ENCODE measurements around the gene SULF2.

SULF2 gene

DNA sequence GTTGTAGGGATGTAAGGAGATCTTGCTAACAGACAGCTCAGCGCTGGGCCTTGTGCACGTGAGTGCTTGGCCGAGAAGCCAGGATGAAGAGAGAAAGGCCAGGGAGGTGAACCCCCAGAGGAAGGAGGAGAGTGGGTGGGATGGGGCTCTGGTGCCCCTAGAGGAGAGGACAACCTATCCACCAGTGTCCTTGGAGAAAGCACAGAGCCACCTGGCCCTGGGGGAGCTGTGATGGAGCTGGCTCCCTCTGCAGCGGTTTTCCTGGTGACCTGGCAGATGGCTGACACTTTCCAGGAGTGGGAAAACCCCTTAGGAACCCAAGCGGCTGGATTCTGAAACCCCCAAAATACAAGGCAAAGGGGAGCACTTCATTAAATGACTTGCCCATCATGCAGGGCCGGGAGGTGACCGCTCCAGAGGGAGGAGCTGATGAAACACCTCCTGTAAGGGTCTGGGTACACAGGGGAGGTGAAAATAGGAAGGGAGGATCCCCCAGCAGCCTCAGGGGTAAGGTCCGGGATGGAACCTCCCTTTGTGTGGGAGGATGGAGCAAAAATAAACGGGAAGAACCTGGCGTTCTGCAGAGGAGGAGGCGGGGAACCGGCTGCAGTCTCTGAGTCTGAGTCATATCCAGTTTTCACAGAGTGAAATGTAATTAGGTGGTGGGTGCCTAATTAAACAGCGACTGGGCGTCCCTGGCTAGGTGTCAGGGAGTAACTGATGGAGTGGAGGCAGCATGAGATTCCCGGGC lies 80.4 kb downstream of the SULF2 start:
- H3K27me3 ChIP-seq (ENCODE audit: control insufficient read depth in 5 of 5, insufficient read depth in 4 of 5, low read length in 5 of 5), result peaks cover 0 to 4% (median 0%) of the 10 kb centered on the region in 5 donors
- no peaks in the 10 kb centered on the region for H3K9me3 ChIP-seq (ENCODE audit: control insufficient read depth in 5 of 5, low read length in 5 of 5)
- no peak overlapping the region for H3K4me3 ChIP-seq (ENCODE audit: low read depth in 1 of 5, low read length in 5 of 5)
- H3K9ac ChIP-seq (ENCODE audit: low read length in 5 of 5), result no peak overlapping the region
- peaks cover 0 to 6% (median 0%) of the 10 kb centered on the region in 5 donors for H3K36me3 ChIP-seq (ENCODE audit: control insufficient read depth in 5 of 5, insufficient read depth in 5 of 5, low read length in 5 of 5)
- H3K27ac ChIP-seq (ENCODE audit: low read depth, low read length), result no peak overlapping the region
- H3K4me1 ChIP-seq (ENCODE audit: control insufficient read depth in 5 of 5, insufficient read depth in 5 of 5, low read length in 5 of 5), result peaks cover 1 to 28% (median 15%) of the 10 kb centered on the region in 5 donors

DNA sequence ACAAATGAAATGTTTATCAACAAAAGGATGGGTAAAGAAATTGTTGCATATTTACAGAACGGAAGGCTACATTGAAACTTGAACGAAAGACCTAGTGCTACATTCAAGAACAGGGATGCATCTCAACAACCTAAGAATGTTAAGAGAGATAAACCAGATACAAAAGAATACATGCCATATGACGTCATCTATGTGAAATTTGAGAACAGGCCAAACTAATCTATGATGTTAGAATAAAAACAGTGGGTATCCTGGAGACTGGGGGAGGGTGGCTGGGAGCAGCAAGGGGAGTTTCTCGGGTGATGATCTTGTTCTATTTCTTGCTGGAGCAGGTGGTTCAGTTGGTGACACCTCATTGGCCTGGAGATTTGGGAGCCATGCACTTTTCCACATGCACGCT lies 81.5 kb downstream of the SULF2 start:
- no peak overlapping the region for H3K4me3 ChIP-seq (ENCODE audit: low read depth in 1 of 5, low read length in 5 of 5)
- H3K36me3 ChIP-seq (ENCODE audit: control insufficient read depth in 5 of 5, insufficient read depth in 5 of 5, low read length in 5 of 5), result peaks cover 0 to 6% (median 0%) of the 10 kb centered on the region in 5 donors
- H3K27me3 ChIP-seq (ENCODE audit: control insufficient read depth in 5 of 5, insufficient read depth in 4 of 5, low read length in 5 of 5), result peaks cover 0 to 4% (median 0%) of the 10 kb centered on the region in 5 donors
- no peak overlapping the region for H3K9ac ChIP-seq (ENCODE audit: low read length in 5 of 5)
- H3K9me3 ChIP-seq (ENCODE audit: control insufficient read depth in 5 of 5, low read length in 5 of 5), result no peaks in the 10 kb centered on the region
- peaks cover 1 to 24% (median 15%) of the 10 kb centered on the region in 5 donors for H3K4me1 ChIP-seq (ENCODE audit: control insufficient read depth in 5 of 5, insufficient read depth in 5 of 5, low read length in 5 of 5)
- no peak overlapping the region for H3K27ac ChIP-seq (ENCODE audit: low read depth, low read length)

DNA sequence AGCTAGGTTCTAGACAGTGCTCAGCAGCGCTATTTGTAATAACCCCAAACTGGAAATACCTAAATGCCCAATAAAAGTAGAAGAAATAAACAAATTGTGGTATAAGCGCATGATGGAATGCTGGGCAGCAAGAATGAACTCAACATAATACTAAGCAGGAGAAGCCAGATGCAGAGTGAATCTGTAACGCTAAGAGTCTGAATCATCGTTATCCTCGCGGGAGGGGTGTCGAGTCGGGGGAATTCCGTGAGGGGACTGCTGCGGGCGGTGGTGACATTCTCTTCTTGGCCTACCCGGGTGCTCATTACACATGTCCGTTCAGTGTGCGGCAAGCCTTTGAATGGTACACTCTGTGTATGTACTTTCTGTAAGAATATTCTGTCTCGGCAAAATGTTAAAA lies 83.7 kb downstream of the SULF2 start:
- Histone ChIP-seq H3K9me3 (ENCODE audit: control insufficient read depth in 5 of 5, low read length in 5 of 5) (no peaks in the 10 kb centered on the region), H3K27ac (ENCODE audit: low read depth, low read length) (no peak overlapping the region), H3K4me3 (ENCODE audit: low read depth in 1 of 5, low read length in 5 of 5) (no peak overlapping the region), H3K9ac (ENCODE audit: low read length in 5 of 5) (no peak overlapping the region), H3K27me3 (ENCODE audit: control insufficient read depth in 5 of 5, insufficient read depth in 4 of 5, low read length in 5 of 5) (no peaks in the 10 kb centered on the region), H3K36me3 (ENCODE audit: control insufficient read depth in 5 of 5, insufficient read depth in 5 of 5, low read length in 5 of 5) (peaks cover 0 to 6% (median 0%) of the 10 kb centered on the region in 5 donors), H3K4me1 (ENCODE audit: control insufficient read depth in 5 of 5, insufficient read depth in 5 of 5, low read length in 5 of 5) (peaks cover 0 to 17% (median 12%) of the 10 kb centered on the region in 5 donors)

DNA sequence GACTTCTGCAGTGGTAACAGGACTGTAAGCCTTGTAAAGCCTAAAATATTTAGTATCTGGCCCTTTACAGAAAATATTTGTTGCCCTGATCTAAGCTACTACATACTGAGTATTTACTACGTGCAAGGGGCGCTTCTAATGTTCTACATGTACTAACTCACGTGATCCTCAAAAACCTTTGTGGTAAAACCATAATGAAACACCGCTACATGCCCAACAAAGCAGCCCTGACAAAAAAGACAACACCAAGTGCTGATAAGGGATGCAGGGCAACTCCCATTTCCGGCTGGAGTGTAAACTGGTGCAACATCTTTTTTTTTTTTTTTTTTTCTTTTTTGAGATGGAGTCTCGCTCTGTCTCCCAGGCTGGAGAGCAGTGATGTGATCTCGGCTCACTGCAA lies 85.0 kb downstream of the SULF2 start:
- peaks cover 0 to 6% (median 0%) of the 10 kb centered on the region in 5 donors for H3K36me3 ChIP-seq (ENCODE audit: control insufficient read depth in 5 of 5, insufficient read depth in 5 of 5, low read length in 5 of 5)
- H3K4me1 ChIP-seq (ENCODE audit: control insufficient read depth in 5 of 5, insufficient read depth in 5 of 5, low read length in 5 of 5), result peaks cover 0 to 9% (median 6%) of the 10 kb centered on the region in 5 donors
- H3K9ac ChIP-seq (ENCODE audit: low read length in 5 of 5), result no peak overlapping the region
- no peak overlapping the region for H3K27ac ChIP-seq (ENCODE audit: low read depth, low read length)
- H3K4me3 ChIP-seq (ENCODE audit: low read depth in 1 of 5, low read length in 5 of 5), result no peak overlapping the region
- H3K27me3 ChIP-seq (ENCODE audit: control insufficient read depth in 5 of 5, insufficient read depth in 4 of 5, low read length in 5 of 5), result no peaks in the 10 kb centered on the region
- no peaks in the 10 kb centered on the region for H3K9me3 ChIP-seq (ENCODE audit: control insufficient read depth in 5 of 5, low read length in 5 of 5)

DNA sequence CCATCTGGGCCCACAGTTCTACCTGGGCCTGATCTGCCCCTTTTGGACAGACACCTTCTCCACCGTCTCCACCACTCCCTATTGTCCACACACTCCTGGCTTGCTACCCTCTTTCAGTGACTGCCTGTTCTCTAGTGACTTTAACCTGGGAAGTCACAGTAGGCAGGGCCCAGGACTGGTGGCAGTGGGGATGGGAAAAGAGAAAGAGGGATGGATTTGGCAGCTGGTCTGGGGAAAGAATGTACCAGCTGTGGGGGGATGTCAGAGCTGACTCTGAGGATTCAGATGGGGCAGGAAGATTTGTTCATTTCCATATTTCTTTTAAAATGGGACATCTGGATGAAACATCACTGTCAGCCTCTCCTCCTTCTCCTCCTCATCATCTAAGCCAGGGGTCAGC lies 85.5 kb downstream of the SULF2 start:
- Histone ChIP-seq H3K4me1 (ENCODE audit: control insufficient read depth in 5 of 5, insufficient read depth in 5 of 5, low read length in 5 of 5) (peaks cover 0 to 3% (median 1%) of the 10 kb centered on the region in 5 donors), H3K27ac (ENCODE audit: low read depth, low read length) (no peak overlapping the region), H3K36me3 (ENCODE audit: control insufficient read depth in 5 of 5, insufficient read depth in 5 of 5, low read length in 5 of 5) (peaks cover 0 to 6% (median 0%) of the 10 kb centered on the region in 5 donors), H3K4me3 (ENCODE audit: low read depth in 1 of 5, low read length in 5 of 5) (no peak overlapping the region), H3K9me3 (ENCODE audit: control insufficient read depth in 5 of 5, low read length in 5 of 5) (no peaks in the 10 kb centered on the region), H3K27me3 (ENCODE audit: control insufficient read depth in 5 of 5, insufficient read depth in 4 of 5, low read length in 5 of 5) (no peaks in the 10 kb centered on the region), H3K9ac (ENCODE audit: low read length in 5 of 5) (no peak overlapping the region)

DNA sequence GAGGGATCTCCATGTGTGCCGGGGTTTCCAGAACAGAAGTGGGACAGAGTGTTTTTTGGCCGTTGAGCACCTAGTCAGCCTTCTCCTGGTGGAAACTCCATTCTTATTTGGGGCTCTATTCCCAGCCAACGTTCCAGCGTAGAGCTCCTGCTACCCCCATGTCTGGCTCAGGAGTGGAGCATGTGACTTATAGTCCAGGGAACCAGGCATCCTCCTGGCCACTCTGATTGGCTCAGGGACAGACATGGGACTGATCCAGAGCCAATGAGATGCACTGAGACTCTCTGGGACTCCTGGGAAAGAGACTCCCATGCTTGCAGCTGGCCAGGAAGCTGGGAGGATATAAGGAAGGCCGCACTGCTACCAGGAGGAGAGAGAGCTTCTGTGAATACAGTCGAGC lies 87.1 kb downstream of the SULF2 start:
- no peak overlapping the region for H3K4me3 ChIP-seq (ENCODE audit: low read depth in 1 of 5, low read length in 5 of 5)
- peaks cover 0 to 5% (median 4%) of the 10 kb centered on the region in 5 donors for H3K9me3 ChIP-seq (ENCODE audit: control insufficient read depth in 5 of 5, low read length in 5 of 5)

DNA sequence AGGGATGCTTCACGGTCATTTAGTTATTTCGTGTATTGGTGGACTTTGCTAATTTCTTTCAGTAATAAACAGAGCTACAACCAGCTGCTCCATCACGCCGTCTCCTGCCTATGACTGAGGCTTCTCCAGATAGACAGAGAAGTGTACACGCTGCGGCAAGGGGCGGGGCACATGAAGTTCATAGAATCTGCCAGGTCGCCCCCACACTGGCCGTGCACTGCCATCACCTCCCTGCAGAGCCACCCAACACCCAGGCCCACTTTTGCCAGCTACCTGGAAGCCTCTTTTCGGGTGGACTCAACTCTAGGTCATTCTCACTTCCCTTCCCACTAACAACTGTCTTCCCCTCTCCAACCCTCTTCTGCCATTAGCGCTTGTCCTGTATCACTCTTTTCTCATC lies 88.4 kb downstream of the SULF2 start:
- peaks cover 0 to 6% (median 0%) of the 10 kb centered on the region in 5 donors for H3K36me3 ChIP-seq (ENCODE audit: control insufficient read depth in 5 of 5, insufficient read depth in 5 of 5, low read length in 5 of 5)
- no peaks in the 10 kb centered on the region for H3K4me1 ChIP-seq (ENCODE audit: control insufficient read depth in 5 of 5, insufficient read depth in 5 of 5, low read length in 5 of 5)
- peaks cover 3 to 15% (median 14%) of the 10 kb centered on the region in 5 donors for H3K9me3 ChIP-seq (ENCODE audit: control insufficient read depth in 5 of 5, low read length in 5 of 5)
- no peaks in the 10 kb centered on the region for H3K27me3 ChIP-seq (ENCODE audit: control insufficient read depth in 5 of 5, insufficient read depth in 4 of 5, low read length in 5 of 5)
- H3K9ac ChIP-seq (ENCODE audit: low read length in 5 of 5), result no peak overlapping the region
- H3K27ac ChIP-seq (ENCODE audit: low read depth, low read length), result no peak overlapping the region
- H3K4me3 ChIP-seq (ENCODE audit: low read depth in 1 of 5, low read length in 5 of 5), result no peak overlapping the region

More for the DNA sequence above, 87.1 kb downstream of the SULF2 start:
- Histone ChIP-seq H3K9ac (ENCODE audit: low read length in 5 of 5) (no peak overlapping the region), H3K27me3 (ENCODE audit: control insufficient read depth in 5 of 5, insufficient read depth in 4 of 5, low read length in 5 of 5) (no peaks in the 10 kb centered on the region), H3K36me3 (ENCODE audit: control insufficient read depth in 5 of 5, insufficient read depth in 5 of 5, low read length in 5 of 5) (peaks cover 0 to 6% (median 0%) of the 10 kb centered on the region in 5 donors), H3K27ac (ENCODE audit: low read depth, low read length) (no peak overlapping the region), H3K4me1 (ENCODE audit: control insufficient read depth in 5 of 5, insufficient read depth in 5 of 5, low read length in 5 of 5) (no peaks in the 10 kb centered on the region)

DNA sequence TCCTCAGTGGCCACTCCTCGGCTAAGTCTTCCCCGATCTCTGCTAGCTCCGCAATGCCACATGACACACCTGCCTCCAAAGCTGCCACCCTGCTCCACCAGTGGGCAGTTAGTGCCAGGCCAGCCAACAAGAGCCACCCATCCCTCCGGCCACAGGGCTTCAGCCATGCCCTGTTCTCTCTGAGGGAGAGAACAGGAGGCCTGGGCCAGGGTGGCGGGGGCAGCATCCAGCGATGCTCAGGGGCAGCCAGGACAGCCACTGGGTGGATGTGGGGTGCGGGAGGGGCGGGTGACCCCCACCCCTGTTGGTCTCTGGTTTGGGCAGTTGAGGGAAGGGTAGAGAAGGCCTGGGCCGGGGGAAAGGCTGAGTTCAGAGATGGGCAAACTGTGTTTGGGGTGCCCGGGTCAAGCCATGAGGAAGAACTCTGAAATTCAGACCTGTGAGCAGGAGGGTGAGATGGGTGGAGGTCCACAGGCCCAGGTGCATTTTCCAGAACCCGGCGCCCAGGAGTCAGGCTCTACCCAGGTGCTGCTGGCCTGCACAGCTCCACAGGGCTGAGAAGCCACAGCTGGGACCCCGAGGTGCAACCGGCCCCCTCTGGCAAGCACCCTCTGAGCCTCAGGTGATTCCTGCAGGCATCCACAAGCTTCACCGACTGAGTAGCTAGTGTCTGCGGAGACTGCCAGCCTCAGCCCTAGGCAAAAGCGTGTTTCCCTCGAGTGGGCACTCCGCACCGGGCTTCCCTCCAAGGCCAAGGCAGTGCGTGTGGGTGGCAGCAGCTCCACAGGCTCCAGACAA lies 91.1 kb downstream of the SULF2 start:
- Histone ChIP-seq H3K9ac (ENCODE audit: low read length in 5 of 5) (no peak overlapping the region), H3K4me1 (ENCODE audit: control insufficient read depth in 5 of 5, insufficient read depth in 5 of 5, low read length in 5 of 5) (no peaks in the 10 kb centered on the region), H3K4me3 (ENCODE audit: low read depth in 1 of 5, low read length in 5 of 5) (no peak overlapping the region), H3K27ac (ENCODE audit: low read depth, low read length) (no peak overlapping the region), H3K36me3 (ENCODE audit: control insufficient read depth in 5 of 5, insufficient read depth in 5 of 5, low read length in 5 of 5) (peaks cover 0 to 10% (median 3%) of the 10 kb centered on the region in 5 donors), H3K27me3 (ENCODE audit: control insufficient read depth in 5 of 5, insufficient read depth in 4 of 5, low read length in 5 of 5) (no peaks in the 10 kb centered on the region), H3K9me3 (ENCODE audit: control insufficient read depth in 5 of 5, low read length in 5 of 5) (peaks cover 7 to 37% (median 30%) of the 10 kb centered on the region in 5 donors)

DNA sequence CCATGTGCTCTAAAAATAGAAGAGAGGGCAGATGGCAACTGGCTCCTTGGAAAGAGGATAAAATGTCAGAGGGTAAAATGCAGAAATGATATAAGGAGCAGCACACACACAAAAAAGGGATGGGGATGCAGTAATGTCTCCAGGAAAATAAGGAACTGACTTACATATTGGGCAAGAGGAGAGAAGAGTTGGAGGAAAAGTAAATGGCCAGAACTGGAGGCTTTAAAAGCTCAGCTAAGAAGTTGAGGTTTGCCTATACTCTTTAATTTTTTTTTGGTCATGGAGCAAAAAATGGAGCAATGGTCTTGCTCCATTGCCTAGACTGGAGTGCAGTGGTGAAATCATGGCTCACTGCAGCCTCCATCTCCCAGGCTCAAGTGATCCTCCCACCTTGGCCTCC lies 93.7 kb downstream of the SULF2 start:
- H3K36me3 ChIP-seq (ENCODE audit: control insufficient read depth in 5 of 5, insufficient read depth in 5 of 5, low read length in 5 of 5), result peaks cover 0 to 22% (median 3%) of the 10 kb centered on the region in 5 donors
- no peaks in the 10 kb centered on the region for H3K4me1 ChIP-seq (ENCODE audit: control insufficient read depth in 5 of 5, insufficient read depth in 5 of 5, low read length in 5 of 5)
- H3K9me3 ChIP-seq (ENCODE audit: control insufficient read depth in 5 of 5, low read length in 5 of 5), result peaks cover 7 to 37% (median 30%) of the 10 kb centered on the region in 5 donors

DNA sequence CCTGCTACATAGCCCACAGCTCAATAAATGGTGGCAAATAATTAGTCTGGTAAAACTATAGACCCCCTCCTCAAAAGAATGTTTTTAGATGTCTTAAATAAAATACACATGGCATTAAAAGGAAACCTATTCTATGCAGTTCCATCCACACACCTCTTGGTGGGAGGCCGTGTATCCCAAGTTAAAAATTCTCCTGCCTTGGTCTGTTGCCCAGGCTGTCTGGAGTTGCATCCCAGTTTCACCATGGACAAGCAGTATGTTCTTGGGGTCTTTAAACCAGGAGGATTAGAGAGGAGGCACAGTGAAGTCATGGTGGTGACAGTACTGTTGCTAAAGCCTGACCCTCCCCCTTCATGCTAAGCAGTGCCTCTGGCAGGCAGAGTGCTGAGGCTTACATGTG lies 95.5 kb downstream of the SULF2 start:
- Histone ChIP-seq H3K4me1 (ENCODE audit: control insufficient read depth in 5 of 5, insufficient read depth in 5 of 5, low read length in 5 of 5) (no peaks in the 10 kb centered on the region), H3K9me3 (ENCODE audit: control insufficient read depth in 5 of 5, low read length in 5 of 5) (peaks cover 7 to 37% (median 30%) of the 10 kb centered on the region in 5 donors), H3K27me3 (ENCODE audit: control insufficient read depth in 5 of 5, insufficient read depth in 4 of 5, low read length in 5 of 5) (no peaks in the 10 kb centered on the region), H3K27ac (ENCODE audit: low read depth, low read length) (no peak overlapping the region), H3K9ac (ENCODE audit: low read length in 5 of 5) (no peak overlapping the region), H3K4me3 (ENCODE audit: low read depth in 1 of 5, low read length in 5 of 5) (no peak overlapping the region), H3K36me3 (ENCODE audit: control insufficient read depth in 5 of 5, insufficient read depth in 5 of 5, low read length in 5 of 5) (peaks cover 0 to 25% (median 3%) of the 10 kb centered on the region in 5 donors)

More for the DNA sequence above, 93.7 kb downstream of the SULF2 start:
- Histone ChIP-seq H3K27ac (ENCODE audit: low read depth, low read length) (no peak overlapping the region), H3K27me3 (ENCODE audit: control insufficient read depth in 5 of 5, insufficient read depth in 4 of 5, low read length in 5 of 5) (no peaks in the 10 kb centered on the region), H3K9ac (ENCODE audit: low read length in 5 of 5) (no peak overlapping the region), H3K4me3 (ENCODE audit: low read depth in 1 of 5, low read length in 5 of 5) (peak overlapping the region in 1 of 5 donors; percentile 30)
